HepG2 (cell line): Measurements from ENCODE around the gene HOXA6. TPM values are rescaled to one million over a fixed set of nuclear protein-coding genes. Genes with fewer than 3 reads are reported as not detected.
A peak's percentile ranks its signal among the peaks of the same experiment; 100 is the strongest.

Experiments
- ADNP ChIP-seq: sonication (generic); formaldehyde crosslinking; IDR thresholded peaks from 2 replicates; pipeline ENCODE4 v1.4.0; 2020; ENCODE audit warnings: missing genetic modification reagents
- AHR ChIP-seq: IDR thresholded peaks from 2 replicates; pipeline ENCODE4 v1.6.1; 2018; ENCODE audit warnings: missing genetic modification reagents, missing compliant biosample characterization
- GFI1 ChIP-seq: sonication (generic); formaldehyde crosslinking; IDR thresholded peaks from 2 replicates; pipeline ENCODE4 v1.5.0; 2020; ENCODE audit warnings: missing genetic modification reagents, mild to moderate bottlenecking, borderline replicate concordance
- NR2F1 ChIP-seq, 2 experiments: fragments of 450-650 bp in 1 of 2; formaldehyde crosslinking in 1 of 2; IDR thresholded peaks; 2 replicates each; pipeline versions ENCODE4 v1.5.0 to v1.6.1; 2016 to 2020; ENCODE audit warnings: mild to moderate bottlenecking in 1 of 2, missing compliant biosample characterization in 1 of 2, missing genetic modification reagents in 1 of 2, moderate library complexity in 1 of 2
- NR2F6 ChIP-seq, 2 experiments: IDR thresholded peaks; 2 replicates each; pipeline ENCODE4 v1.6.1; 2016; ENCODE audit warnings: antibody characterized with exemption in 1 of 2, mild to moderate bottlenecking in 1 of 2
- PHF20 ChIP-seq: sonication (generic); formaldehyde crosslinking; IDR thresholded peaks from 2 replicates; pipeline ENCODE4 v1.5.0; 2020; ENCODE audit warnings: mild to moderate bottlenecking, missing genetic modification reagents
- TBX3 ChIP-seq: fragments of 450-650 bp; IDR thresholded peaks from 2 replicates; pipeline ENCODE4 v1.6.1; 2017; ENCODE audit warnings: antibody characterized with exemption, mild to moderate bottlenecking, inconsistent platforms, borderline replicate concordance
- THYN1 ChIP-seq: sonication (generic); formaldehyde crosslinking; IDR thresholded peaks from 2 replicates; pipeline ENCODE4 v1.8.1; 2023; ENCODE audit warnings: low read depth, mild to moderate bottlenecking, moderate library complexity, missing genetic modification reagents, borderline replicate concordance
- ZNF354B ChIP-seq: sonication (generic); formaldehyde crosslinking; IDR thresholded peaks from 2 replicates; pipeline ENCODE4 v1.8.0; 2022; ENCODE audit warnings: mild to moderate bottlenecking, missing genetic modification reagents
- ZNF496 ChIP-seq: sonication (generic); formaldehyde crosslinking; IDR thresholded peaks from 2 replicates; pipeline ENCODE4 v1.8.1; 2023; ENCODE audit warnings: mild to moderate bottlenecking, moderate library complexity, missing genetic modification reagents; ENCODE audit not compliant: insufficient replicate concordance
- polyA plus RNA-seq, 8 experiments: library from polyadenylated mRNA; depleted of rRNA in 3 of 8; stranded (reverse) in 7 of 8; unstranded in 1 of 8; fragments of >200 nt; fragmentation: Illumina TruSeq in 4 of 8; extraction: Trizol in 4 of 8; gene quantifications; 2 replicates each; pipeline versions ENCODE4 v1.2.1 to v1.2.3, GENCODE V29; 2011 to 2016; ENCODE audit warnings: low read depth in 4 of 8, missing spikeins in 1 of 8, mixed read lengths in 1 of 8; ENCODE audit not compliant: insufficient read depth in 1 of 8
- total RNA-seq, 5 experiments: library from RNA; depleted of rRNA; stranded (reverse); fragments of >200 nt; fragmentation: Illumina TruSeq; extraction: Trizol; gene quantifications; 2 replicates each; pipeline ENCODE4 v1.2.3, GENCODE V29; 2016; ENCODE audit warnings: low read depth in 1 of 5
- TF ChIP-seq, protein P1 (sequence below): sonication (generic); formaldehyde crosslinking; IDR thresholded peaks from 2 replicates; pipeline ENCODE4 v1.4.0; 2020; ENCODE audit warnings: missing genetic modification reagents
- TF ChIP-seq, protein P2 (sequence below): IDR thresholded peaks from 2 replicates; pipeline ENCODE4 v1.6.1; 2016; ENCODE audit warnings: low read depth
- TF ChIP-seq, protein P3 (sequence below): sonication (generic); formaldehyde crosslinking; IDR thresholded peaks from 2 replicates; pipeline ENCODE4 v1.4.0; 2020; ENCODE audit warnings: missing genetic modification reagents, borderline replicate concordance
- TF ChIP-seq, protein P4 (sequence below): sonication (generic); formaldehyde crosslinking; IDR thresholded peaks from 2 replicates; pipeline ENCODE4 v1.5.1; 2020; ENCODE audit warnings: missing genetic modification reagents, mild to moderate bottlenecking, borderline replicate concordance

HOXA6 gene
- total and polyA plus RNA-seq, 2 of the 13 experiments (the other 11 are each of a cell fraction or from before 2014, with no cell fraction given), result 1.3 to 1.5 TPM

DNA sequence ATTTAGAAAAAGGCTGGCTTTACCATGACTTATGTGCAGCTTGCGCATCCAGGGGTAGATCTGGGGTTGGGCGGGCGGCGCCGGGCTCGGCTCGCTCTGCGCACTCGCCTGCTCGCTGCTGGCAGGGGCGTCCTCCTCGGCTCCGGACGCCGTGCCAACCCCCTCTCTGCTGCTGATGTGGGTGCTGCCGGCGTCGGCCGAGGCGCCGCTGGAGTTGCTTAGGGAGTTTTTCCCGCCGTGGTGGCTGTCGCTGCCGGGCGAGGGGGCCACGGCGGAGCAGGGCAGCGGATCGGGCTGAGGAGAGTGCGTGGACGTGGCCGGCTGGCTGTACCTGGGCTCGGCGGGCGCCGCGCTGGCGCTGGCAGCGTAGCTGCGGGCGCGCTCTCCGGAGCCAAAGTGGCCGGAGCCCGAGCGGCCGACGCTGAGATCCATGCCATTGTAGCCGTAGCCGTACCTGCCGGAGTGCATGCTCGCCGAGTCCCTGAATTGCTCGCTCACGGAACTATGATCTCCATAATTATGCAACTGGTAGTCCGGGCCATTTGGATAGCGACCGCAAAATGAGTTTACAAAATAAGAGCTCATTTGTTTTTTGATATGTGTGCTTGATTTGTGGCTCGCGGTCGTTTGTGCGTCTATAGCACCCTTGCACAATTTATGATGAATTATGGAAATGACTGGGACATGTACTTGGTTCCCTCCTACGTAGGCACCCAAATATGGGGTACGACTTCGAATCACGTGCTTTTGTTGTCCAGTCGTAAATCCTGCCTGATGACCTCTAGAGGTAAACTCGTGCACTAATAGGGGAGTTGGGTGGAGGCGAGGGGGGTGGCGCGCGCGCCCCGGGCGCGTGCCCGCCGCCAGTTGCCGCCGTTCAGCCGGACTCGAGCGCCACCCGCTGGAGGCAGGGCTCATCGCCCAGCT lies 4.3 kb downstream of the HOXA6 start, which contains the start of gene HOXA5 (continued):
- TF ChIP-seq, protein P1, sequence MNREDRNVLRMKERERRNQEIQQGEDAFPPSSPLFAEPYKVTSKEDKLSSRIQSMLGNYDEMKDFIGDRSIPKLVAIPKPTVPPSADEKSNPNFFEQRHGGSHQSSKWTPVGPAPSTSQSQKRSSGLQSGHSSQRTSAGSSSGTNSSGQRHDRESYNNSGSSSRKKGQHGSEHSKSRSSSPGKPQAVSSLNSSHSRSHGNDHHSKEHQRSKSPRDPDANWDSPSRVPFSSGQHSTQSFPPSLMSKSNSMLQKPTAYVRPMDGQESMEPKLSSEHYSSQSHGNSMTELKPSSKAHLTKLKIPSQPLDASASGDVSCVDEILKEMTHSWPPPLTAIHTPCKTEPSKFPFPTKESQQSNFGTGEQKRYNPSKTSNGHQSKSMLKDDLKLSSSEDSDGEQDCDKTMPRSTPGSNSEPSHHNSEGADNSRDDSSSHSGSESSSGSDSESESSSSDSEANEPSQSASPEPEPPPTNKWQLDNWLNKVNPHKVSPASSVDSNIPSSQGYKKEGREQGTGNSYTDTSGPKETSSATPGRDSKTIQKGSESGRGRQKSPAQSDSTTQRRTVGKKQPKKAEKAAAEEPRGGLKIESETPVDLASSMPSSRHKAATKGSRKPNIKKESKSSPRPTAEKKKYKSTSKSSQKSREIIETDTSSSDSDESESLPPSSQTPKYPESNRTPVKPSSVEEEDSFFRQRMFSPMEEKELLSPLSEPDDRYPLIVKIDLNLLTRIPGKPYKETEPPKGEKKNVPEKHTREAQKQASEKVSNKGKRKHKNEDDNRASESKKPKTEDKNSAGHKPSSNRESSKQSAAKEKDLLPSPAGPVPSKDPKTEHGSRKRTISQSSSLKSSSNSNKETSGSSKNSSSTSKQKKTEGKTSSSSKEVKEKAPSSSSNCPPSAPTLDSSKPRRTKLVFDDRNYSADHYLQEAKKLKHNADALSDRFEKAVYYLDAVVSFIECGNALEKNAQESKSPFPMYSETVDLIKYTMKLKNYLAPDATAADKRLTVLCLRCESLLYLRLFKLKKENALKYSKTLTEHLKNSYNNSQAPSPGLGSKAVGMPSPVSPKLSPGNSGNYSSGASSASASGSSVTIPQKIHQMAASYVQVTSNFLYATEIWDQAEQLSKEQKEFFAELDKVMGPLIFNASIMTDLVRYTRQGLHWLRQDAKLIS (CRISPR knock-in tag), result no peak
- no peak for TF ChIP-seq TBX3
- TF ChIP-seq, protein P2, sequence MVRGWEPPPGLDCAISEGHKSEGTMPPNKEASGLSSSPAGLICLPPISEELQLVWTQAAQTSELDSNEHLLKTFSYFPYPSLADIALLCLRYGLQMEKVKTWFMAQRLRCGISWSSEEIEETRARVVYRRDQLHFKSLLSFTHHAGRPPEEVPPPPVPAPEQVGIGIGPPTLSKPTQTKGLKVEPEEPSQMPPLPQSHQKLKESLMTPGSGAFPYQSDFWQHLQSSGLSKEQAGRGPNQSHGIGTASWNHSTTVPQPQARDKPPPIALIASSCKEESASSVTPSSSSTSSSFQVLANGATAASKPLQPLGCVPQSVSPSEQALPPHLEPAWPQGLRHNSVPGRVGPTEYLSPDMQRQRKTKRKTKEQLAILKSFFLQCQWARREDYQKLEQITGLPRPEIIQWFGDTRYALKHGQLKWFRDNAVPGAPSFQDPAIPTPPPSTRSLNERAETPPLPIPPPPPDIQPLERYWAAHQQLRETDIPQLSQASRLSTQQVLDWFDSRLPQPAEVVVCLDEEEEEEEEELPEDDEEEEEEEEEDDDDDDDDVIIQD (CRISPR knock-in tag), result peak; percentile 93
- TF ChIP-seq PHF20 (CRISPR knock-in tag), result no peak
- TF ChIP-seq, protein P3, sequence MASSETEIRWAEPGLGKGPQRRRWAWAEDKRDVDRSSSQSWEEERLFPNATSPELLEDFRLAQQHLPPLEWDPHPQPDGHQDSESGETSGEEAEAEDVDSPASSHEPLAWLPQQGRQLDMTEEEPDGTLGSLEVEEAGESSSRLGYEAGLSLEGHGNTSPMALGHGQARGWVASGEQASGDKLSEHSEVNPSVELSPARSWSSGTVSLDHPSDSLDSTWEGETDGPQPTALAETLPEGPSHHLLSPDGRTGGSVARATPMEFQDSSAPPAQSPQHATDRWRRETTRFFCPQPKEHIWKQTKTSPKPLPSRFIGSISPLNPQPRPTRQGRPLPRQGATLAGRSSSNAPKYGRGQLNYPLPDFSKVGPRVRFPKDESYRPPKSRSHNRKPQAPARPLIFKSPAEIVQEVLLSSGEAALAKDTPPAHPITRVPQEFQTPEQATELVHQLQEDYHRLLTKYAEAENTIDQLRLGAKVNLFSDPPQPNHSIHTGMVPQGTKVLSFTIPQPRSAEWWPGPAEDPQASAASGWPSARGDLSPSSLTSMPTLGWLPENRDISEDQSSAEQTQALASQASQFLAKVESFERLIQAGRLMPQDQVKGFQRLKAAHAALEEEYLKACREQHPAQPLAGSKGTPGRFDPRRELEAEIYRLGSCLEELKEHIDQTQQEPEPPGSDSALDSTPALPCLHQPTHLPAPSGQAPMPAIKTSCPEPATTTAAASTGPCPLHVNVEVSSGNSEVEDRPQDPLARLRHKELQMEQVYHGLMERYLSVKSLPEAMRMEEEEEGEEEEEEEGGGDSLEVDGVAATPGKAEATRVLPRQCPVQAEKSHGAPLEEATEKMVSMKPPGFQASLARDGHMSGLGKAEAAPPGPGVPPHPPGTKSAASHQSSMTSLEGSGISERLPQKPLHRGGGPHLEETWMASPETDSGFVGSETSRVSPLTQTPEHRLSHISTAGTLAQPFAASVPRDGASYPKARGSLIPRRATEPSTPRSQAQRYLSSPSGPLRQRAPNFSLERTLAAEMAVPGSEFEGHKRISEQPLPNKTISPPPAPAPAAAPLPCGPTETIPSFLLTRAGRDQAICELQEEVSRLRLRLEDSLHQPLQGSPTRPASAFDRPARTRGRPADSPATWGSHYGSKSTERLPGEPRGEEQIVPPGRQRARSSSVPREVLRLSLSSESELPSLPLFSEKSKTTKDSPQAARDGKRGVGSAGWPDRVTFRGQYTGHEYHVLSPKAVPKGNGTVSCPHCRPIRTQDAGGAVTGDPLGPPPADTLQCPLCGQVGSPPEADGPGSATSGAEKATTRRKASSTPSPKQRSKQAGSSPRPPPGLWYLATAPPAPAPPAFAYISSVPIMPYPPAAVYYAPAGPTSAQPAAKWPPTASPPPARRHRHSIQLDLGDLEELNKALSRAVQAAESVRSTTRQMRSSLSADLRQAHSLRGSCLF (CRISPR knock-in tag), result no peak
- no peak for TF ChIP-seq THYN1 (CRISPR knock-in tag)
- TF ChIP-seq, protein P4, sequence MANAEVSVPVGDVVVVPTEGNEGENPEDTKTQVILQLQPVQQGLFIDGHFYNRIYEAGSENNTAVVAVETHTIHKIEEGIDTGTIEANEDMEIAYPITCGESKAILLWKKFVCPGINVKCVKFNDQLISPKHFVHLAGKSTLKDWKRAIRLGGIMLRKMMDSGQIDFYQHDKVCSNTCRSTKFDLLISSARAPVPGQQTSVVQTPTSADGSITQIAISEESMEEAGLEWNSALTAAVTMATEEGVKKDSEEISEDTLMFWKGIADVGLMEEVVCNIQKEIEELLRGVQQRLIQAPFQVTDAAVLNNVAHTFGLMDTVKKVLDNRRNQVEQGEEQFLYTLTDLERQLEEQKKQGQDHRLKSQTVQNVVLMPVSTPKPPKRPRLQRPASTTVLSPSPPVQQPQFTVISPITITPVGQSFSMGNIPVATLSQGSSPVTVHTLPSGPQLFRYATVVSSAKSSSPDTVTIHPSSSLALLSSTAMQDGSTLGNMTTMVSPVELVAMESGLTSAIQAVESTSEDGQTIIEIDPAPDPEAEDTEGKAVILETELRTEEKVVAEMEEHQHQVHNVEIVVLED, result no peak
- no peak for TF ChIP-seq NR2F6 (IDR thresholded peaks at IDR 0.05)
- TF ChIP-seq NR2F6 (CRISPR knock-in tag; IDR thresholded peaks at IDR 0.05), result 0 out of 2 replicates have a peak, but pooled peaks have one; percentile 22
- TF ChIP-seq ZNF354B (CRISPR knock-in tag), result no peak
- no peak for TF ChIP-seq ADNP (CRISPR knock-in tag)
- TF ChIP-seq ZNF496 (CRISPR knock-in tag), result no peak
- 0 out of 2 replicates have a peak, but pooled peaks have one; percentile 25 for TF ChIP-seq GFI1 (CRISPR knock-in tag)
- no peak for TF ChIP-seq AHR (CRISPR knock-in tag)
- TF ChIP-seq NR2F1 (CRISPR knock-in tag; IDR thresholded peaks at IDR 0.05), result no peak
